K562 (cell line): ENCODE results near the gene LSP1. TPM values are rescaled to one million over a fixed set of nuclear protein-coding genes. Genes with fewer than 3 reads are reported as not detected.

Experiments
- ARID1B ChIP-seq: fragments of 450-650 bp; IDR thresholded peaks from 2 replicates; pipeline ENCODE4 v1.6.1; 2016; ENCODE audit warnings: antibody characterized with exemption, mild to moderate bottlenecking, inconsistent platforms
- HDAC3 ChIP-seq: fragments of 450-650 bp; IDR thresholded peaks from 2 replicates; pipeline ENCODE4 v1.6.1; 2018; ENCODE audit warnings: borderline replicate concordance, mild to moderate bottlenecking, moderate library complexity; ENCODE audit not compliant: partially characterized antibody
- KAT7 ChIP-seq: sonication (generic); formaldehyde crosslinking; IDR thresholded peaks from 2 replicates; pipeline ENCODE4 v1.8.0; 2022; ENCODE audit warnings: missing genetic modification reagents, mild to moderate bottlenecking, borderline replicate concordance
- KHSRP ChIP-seq: fragments of 450-650 bp; IDR thresholded peaks from 2 replicates; pipeline ENCODE4 v1.6.1; 2017
- KLF16 ChIP-seq: IDR thresholded peaks from 2 replicates; pipeline ENCODE4 v1.6.1; 2016; ENCODE audit warnings: antibody characterized with exemption
- MAZ ChIP-seq, 2 experiments: fragments of 450-650 bp in 1 of 2; sonication (generic) in 1 of 2; formaldehyde crosslinking; IDR thresholded peaks in 1 of 2; conservative IDR thresholded peaks in 1 of 2; 2 replicates each; pipeline versions ENCODE4 v1.4.0 to v1.5.0; 2020; ENCODE audit warnings: mild to moderate bottlenecking in 1 of 2, missing genetic modification reagents in 1 of 2
- NR2C1 ChIP-seq, 2 experiments: fragments of 450-650 bp; IDR thresholded peaks; 2 replicates each; pipeline ENCODE4 v1.6.1; 2017; ENCODE audit warnings: mild to moderate bottlenecking in 2 of 2, antibody characterized with exemption in 1 of 2, inconsistent platforms in 1 of 2, missing compliant biosample characterization in 1 of 2, missing genetic modification characterization in 1 of 2
- NR4A1 ChIP-seq, 2 experiments: fragments of 250-450 bp in 1 of 2; fragments of 450-650 bp in 1 of 2; sonication (Bioruptor Pico) in 1 of 2; IDR thresholded peaks; 2 replicates each; pipeline versions ENCODE4 v1.4.0 to v1.6.1; 2016 to 2020; ENCODE audit warnings: mild to moderate bottlenecking in 2 of 2, missing compliant biosample characterization in 1 of 2, missing genetic modification characterization in 1 of 2, moderate library complexity in 1 of 2
- RBM15 ChIP-seq: fragments of 200-400 bp; formaldehyde crosslinking; IDR thresholded peaks from 2 replicates; pipeline ENCODE4 v1.6.1; 2018; ENCODE audit warnings: mild to moderate bottlenecking, low read length, moderate library complexity; ENCODE audit not compliant: insufficient read depth
- SETDB1 ChIP-seq: IDR thresholded peaks from one replicate; pipeline ENCODE4 v1.6.1; 2012; ENCODE audit warnings: low read length, control low read depth, inconsistent platforms
- SP2 ChIP-seq: IDR thresholded peaks from 2 replicates; pipeline ENCODE4 v1.6.1; 2011; ENCODE audit warnings: mild to moderate bottlenecking, low read depth, low read length, moderate library complexity; ENCODE audit not compliant: poor library complexity, severe bottlenecking; ENCODE audit errors: extremely low read depth
- ZNF12 ChIP-seq: sonication (generic); formaldehyde crosslinking; IDR thresholded peaks from 2 replicates; pipeline ENCODE4 v1.4.0; 2020; ENCODE audit warnings: mild to moderate bottlenecking, missing genetic modification reagents
- ZNF133 ChIP-seq: fragments of 250-450 bp; sonication (Bioruptor Pico); IDR thresholded peaks from 2 replicates; pipeline ENCODE4 v1.4.0; 2020; ENCODE audit warnings: mild to moderate bottlenecking
- ZNF175 ChIP-seq: fragments of 200-800 bp; sonication (Bioruptor generic); IDR thresholded peaks from 2 replicates; pipeline ENCODE4 v1.6.1; 2016; ENCODE audit warnings: low read depth, mild to moderate bottlenecking, missing genetic modification characterization, missing compliant biosample characterization
- ZNF695 ChIP-seq: fragments of 450-650 bp; formaldehyde crosslinking; IDR thresholded peaks from 2 replicates; pipeline ENCODE4 v1.4.0; 2020; ENCODE audit warnings: mild to moderate bottlenecking, moderate library complexity
- ZNF717 ChIP-seq: fragments of 250-450 bp; sonication (Bioruptor Pico); IDR thresholded peaks from 2 replicates; pipeline ENCODE4 v1.5.0; 2021
- polyA plus RNA-seq, 8 experiments: library from polyadenylated mRNA; depleted of rRNA in 4 of 8; stranded (reverse) in 5 of 8; unstranded in 3 of 8; fragments of >200 nt; fragmentation: Nextera tagmentation in 2 of 8; fragmentation: Illumina TruSeq in 1 of 8; extraction: Ambion mirVana in 2 of 8; extraction: Trizol in 1 of 8; gene quantifications; 2 replicates each; pipeline versions ENCODE4 v1.2.1 to v1.2.3, GENCODE V29; 2011 to 2014; ENCODE audit warnings: inconsistent platforms in 1 of 8, missing spikeins in 1 of 8
- total RNA-seq, 7 experiments: library from RNA; depleted of rRNA in 6 of 7; stranded (reverse); fragments of >200 nt in 6 of 7; fragmentation: Illumina TruSeq in 2 of 7; extraction: Trizol in 2 of 7; gene quantifications; 2 replicates each; pipeline versions ENCODE4 v1.2.1 to v1.2.3, GENCODE V29; 2011 to 2021; ENCODE audit warnings: low replicate concordance in 1 of 7
- TF ChIP-seq, protein P1 (sequence below): fragments of 250-450 bp; sonication (Bioruptor Pico); IDR thresholded peaks from 2 replicates; pipeline ENCODE4 v1.9.0; 2021; ENCODE audit warnings: mild to moderate bottlenecking, inconsistent platforms
- TF ChIP-seq, protein P2 (sequence below): sonication (generic); formaldehyde crosslinking; IDR thresholded peaks from 2 replicates; pipeline ENCODE4 v1.8.1; 2023; ENCODE audit warnings: mild to moderate bottlenecking, missing genetic modification reagents
- TF ChIP-seq, protein P3 (sequence below): fragments of 450-650 bp; formaldehyde crosslinking; IDR thresholded peaks from 2 replicates; pipeline ENCODE4 v1.4.0; 2022; ENCODE audit warnings: missing genetic modification characterization
- TF ChIP-seq, protein P4 (sequence below): fragments of 450-650 bp; IDR thresholded peaks from 2 replicates; pipeline ENCODE4 v1.6.1; 2014; ENCODE audit warnings: low read depth, mild to moderate bottlenecking, moderate library complexity, borderline replicate concordance

The LSP1 gene
- total and polyA plus RNA-seq, 9 of the 15 experiments (the other 6 are each of a cell fraction or from before 2014, with no cell fraction given): 0.08 to 2.9 (median 0.65) TPM; not detected in 2

DNA sequence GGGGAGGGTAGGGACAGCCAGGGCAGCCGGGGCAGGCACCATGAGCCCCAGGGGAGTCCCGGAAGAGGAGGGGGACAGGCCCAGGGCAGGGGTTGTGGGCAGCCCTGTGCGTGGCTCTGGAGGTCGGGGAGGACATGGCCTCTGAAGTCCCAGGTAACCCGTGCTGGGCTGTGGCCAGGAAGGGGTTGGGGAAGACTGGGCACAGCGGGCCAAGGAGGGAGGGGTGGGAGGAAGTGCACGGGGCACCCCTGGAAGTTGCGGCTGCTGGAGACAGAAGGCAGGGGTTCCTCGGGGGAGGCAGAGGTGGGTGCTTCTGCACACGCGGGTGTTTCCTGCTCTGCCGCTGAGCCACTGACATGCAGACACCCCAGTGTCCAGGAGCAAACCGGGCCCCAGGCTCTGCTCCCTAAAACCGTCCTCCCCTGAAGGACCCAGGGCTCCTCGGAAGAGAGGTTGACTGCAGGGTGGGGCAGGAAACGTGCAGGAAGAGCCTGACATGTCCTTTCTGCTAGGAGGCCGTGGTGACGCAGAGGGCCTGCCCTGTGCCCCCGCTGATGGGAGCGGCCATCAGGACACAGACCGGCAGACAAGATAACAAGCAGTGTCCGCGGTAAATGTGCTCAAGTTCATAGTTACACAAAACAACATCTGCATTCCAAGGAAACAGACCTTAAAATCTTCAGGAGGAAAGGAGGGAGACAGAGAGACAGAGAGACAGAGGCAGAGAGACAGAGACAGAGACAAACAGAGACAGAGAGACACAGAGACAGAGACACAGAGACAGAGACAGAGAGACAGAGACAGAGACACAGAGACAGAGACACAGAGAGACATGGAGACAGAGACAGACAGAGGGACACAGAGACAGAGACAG, 8.4 kb upstream of the LSP1 start (continued):
- TF ChIP-seq, protein P1, sequence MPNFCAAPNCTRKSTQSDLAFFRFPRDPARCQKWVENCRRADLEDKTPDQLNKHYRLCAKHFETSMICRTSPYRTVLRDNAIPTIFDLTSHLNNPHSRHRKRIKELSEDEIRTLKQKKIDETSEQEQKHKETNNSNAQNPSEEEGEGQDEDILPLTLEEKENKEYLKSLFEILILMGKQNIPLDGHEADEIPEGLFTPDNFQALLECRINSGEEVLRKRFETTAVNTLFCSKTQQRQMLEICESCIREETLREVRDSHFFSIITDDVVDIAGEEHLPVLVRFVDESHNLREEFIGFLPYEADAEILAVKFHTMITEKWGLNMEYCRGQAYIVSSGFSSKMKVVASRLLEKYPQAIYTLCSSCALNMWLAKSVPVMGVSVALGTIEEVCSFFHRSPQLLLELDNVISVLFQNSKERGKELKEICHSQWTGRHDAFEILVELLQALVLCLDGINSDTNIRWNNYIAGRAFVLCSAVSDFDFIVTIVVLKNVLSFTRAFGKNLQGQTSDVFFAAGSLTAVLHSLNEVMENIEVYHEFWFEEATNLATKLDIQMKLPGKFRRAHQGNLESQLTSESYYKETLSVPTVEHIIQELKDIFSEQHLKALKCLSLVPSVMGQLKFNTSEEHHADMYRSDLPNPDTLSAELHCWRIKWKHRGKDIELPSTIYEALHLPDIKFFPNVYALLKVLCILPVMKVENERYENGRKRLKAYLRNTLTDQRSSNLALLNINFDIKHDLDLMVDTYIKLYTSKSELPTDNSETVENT: no peak
- TF ChIP-seq RBM15: no peak
- TF ChIP-seq, protein P2, sequence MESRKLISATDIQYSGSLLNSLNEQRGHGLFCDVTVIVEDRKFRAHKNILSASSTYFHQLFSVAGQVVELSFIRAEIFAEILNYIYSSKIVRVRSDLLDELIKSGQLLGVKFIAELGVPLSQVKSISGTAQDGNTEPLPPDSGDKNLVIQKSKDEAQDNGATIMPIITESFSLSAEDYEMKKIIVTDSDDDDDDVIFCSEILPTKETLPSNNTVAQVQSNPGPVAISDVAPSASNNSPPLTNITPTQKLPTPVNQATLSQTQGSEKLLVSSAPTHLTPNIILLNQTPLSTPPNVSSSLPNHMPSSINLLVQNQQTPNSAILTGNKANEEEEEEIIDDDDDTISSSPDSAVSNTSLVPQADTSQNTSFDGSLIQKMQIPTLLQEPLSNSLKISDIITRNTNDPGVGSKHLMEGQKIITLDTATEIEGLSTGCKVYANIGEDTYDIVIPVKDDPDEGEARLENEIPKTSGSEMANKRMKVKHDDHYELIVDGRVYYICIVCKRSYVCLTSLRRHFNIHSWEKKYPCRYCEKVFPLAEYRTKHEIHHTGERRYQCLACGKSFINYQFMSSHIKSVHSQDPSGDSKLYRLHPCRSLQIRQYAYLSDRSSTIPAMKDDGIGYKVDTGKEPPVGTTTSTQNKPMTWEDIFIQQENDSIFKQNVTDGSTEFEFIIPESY (CRISPR knock-in tag): no peak
- TF ChIP-seq, protein P3, sequence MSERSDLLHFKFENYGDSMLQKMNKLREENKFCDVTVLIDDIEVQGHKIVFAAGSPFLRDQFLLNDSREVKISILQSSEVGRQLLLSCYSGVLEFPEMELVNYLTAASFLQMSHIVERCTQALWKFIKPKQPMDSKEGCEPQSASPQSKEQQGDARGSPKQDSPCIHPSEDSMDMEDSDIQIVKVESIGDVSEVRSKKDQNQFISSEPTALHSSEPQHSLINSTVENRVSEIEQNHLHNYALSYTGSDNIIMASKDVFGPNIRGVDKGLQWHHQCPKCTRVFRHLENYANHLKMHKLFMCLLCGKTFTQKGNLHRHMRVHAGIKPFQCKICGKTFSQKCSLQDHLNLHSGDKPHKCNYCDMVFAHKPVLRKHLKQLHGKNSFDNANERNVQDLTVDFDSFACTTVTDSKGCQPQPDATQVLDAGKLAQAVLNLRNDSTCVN (CRISPR knock-in tag): no peak
- peak; percentile 90 for TF ChIP-seq ARID1B
- peak; percentile 13; the same call in 1 of the 2 replicates for TF ChIP-seq KLF16
- no peak for TF ChIP-seq SETDB1
- TF ChIP-seq KHSRP: peak; percentile 20; the same call in 1 of the 2 replicates
- TF ChIP-seq SP2: no peak
- TF ChIP-seq KAT7 (CRISPR knock-in tag): no peak
- TF ChIP-seq, protein P4, sequence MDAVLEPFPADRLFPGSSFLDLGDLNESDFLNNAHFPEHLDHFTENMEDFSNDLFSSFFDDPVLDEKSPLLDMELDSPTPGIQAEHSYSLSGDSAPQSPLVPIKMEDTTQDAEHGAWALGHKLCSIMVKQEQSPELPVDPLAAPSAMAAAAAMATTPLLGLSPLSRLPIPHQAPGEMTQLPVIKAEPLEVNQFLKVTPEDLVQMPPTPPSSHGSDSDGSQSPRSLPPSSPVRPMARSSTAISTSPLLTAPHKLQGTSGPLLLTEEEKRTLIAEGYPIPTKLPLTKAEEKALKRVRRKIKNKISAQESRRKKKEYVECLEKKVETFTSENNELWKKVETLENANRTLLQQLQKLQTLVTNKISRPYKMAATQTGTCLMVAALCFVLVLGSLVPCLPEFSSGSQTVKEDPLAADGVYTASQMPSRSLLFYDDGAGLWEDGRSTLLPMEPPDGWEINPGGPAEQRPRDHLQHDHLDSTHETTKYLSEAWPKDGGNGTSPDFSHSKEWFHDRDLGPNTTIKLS: no peak
- peak; percentile 42 to 66; a peak in 2 of 4 replicates for TF ChIP-seq MAZ (CRISPR knock-in tag; conservative IDR thresholded peaks at IDR 0.05 in 1 of 2, IDR thresholded peaks at IDR 0.05 in 1 of 2)
- no peak for TF ChIP-seq NR2C1 (IDR thresholded peaks at IDR 0.05)
- peak; percentile 58 for TF ChIP-seq NR2C1 (tag; IDR thresholded peaks at IDR 0.05)
- 0 out of 2 replicates have a peak, but pooled peaks have one; percentile 13 for TF ChIP-seq NR4A1 (CRISPR knock-in tag; IDR thresholded peaks at IDR 0.05)
- no peak for TF ChIP-seq NR4A1 (tag; IDR thresholded peaks at IDR 0.05)
- no peak for TF ChIP-seq ZNF695 (CRISPR knock-in tag)
- TF ChIP-seq HDAC3: no peak
- TF ChIP-seq ZNF133 (CRISPR knock-in tag): no peak
- TF ChIP-seq ZNF12: no peak
- peak; percentile 61; the same call in 1 of the 2 replicates for TF ChIP-seq ZNF175 (CRISPR knock-in tag)
- TF ChIP-seq ZNF717: no peak
